ENCODE measurements around the gene SIGLEC6.
"Not testable (repeated sequence)": the region's sequence is repeated elsewhere in the genome, so short reads cannot be mapped to it uniquely, and the experiment has no call there.

The SIGLEC6 gene

GRCh38 chr19:51508059-51508733 is 23.3 kb downstream of the SIGLEC6 start:
- no peak for DNase-seq (ENCODE audit: low read depth)

GRCh38 chr19:51507640-51508058 is 23.8 kb downstream of the SIGLEC6 start:
- no peak for DNase-seq (ENCODE audit: low read depth)

GRCh38 chr19:51507192-51507591 is 24.3 kb downstream of the SIGLEC6 start:
- no peak for DNase-seq (ENCODE audit: low read depth)

GRCh38 chr19:51505904-51506303 is 25.6 kb downstream of the SIGLEC6 start:
- DNase-seq (ENCODE audit: low read depth) = no peak

GRCh38 chr19:51503896-51504295 is 27.6 kb downstream of the SIGLEC6 start:
- no peak for DNase-seq (ENCODE audit: low read depth)

- DNase-seq (ENCODE audit: low read depth) = no peak
Measured at GRCh38 chr19:51503286-51503817, 28.1 kb downstream of the SIGLEC6 start.

- DNase-seq (ENCODE audit: low read depth) = no peak
Measured at GRCh38 chr19:51501594-51502263, 29.7 kb downstream of the SIGLEC6 start, which contains the start of gene SIGLEC12. Gene SIGLEC12, minus strand, starts transcription at chr19:51501800. Its CDS starts 67 bp downstream, at chr19:51501733.

GRCh38 chr19:51500931-51501330 is 30.5 kb downstream of the SIGLEC6 start:
- not testable (repeated sequence) for DNase-seq (ENCODE audit: low read depth)

GRCh38 chr19:51497666-51498065 is 33.8 kb downstream of the SIGLEC6 start:
- DNase-seq (ENCODE audit: low read depth) = no peak

GRCh38 chr19:51493776-51494175 is 37.7 kb downstream of the SIGLEC6 start:
- DNase-seq (ENCODE audit: low read depth) = no peak

- DNase-seq (ENCODE audit: low read depth) = no peak
Measured at GRCh38 chr19:51491586-51491985, 39.9 kb downstream of the SIGLEC6 start.

- no peak for DNase-seq (ENCODE audit: low read depth)
Measured at GRCh38 chr19:51490676-51491075, 40.8 kb downstream of the SIGLEC6 start.

GRCh38 chr19:51489113-51489512 is 42.4 kb downstream of the SIGLEC6 start:
- no peak for DNase-seq (ENCODE audit: low read depth)

- no peak for DNase-seq (ENCODE audit: low read depth)
Measured at GRCh38 chr19:51488491-51488890, 43.0 kb downstream of the SIGLEC6 start.

- DNase-seq (ENCODE audit: low read depth) = no peak
Measured at GRCh38 chr19:51485960-51486660, 45.4 kb downstream of the SIGLEC6 start.

GRCh38 chr19:51480590-51480989 is 50.9 kb downstream of the SIGLEC6 start:
- no peak for DNase-seq (ENCODE audit: low read depth)

- no peak for DNase-seq (ENCODE audit: low read depth)
Measured at GRCh38 chr19:51479531-51480331, 51.7 kb downstream of the SIGLEC6 start.

- DNase-seq (ENCODE audit: low read depth) = no peak
Measured at GRCh38 chr19:51478381-51479234, 52.9 kb downstream of the SIGLEC6 start, which contains the start of gene CEACAM18. Gene CEACAM18, plus strand, starts transcription at chr19:51478539.

- no peak for DNase-seq (ENCODE audit: low read depth)
Measured at GRCh38 chr19:51477344-51477743, 54.1 kb downstream of the SIGLEC6 start.

- no peak for DNase-seq (ENCODE audit: low read depth)
Measured at GRCh38 chr19:51476164-51476563, 55.3 kb downstream of the SIGLEC6 start.

Measured in stromal cell of bone marrow (primary cell).